Skeletal muscle cell (primary cell): Measurements from ENCODE around the gene TENM3.
A peak's percentile ranks its signal among the peaks of the same experiment; 100 is the strongest.

Source experiments
- DNase-seq: peaks from one replicate; pipeline ENCODE4 v3.0.0-alpha.2; 2010; ENCODE audit warnings: low read depth
- H3K4me3 ChIP-seq: 2 replicates; pipeline ENCODE4 v1.5.1; 2011; ENCODE audit warnings: low read depth, mild to moderate bottlenecking, control low read depth, low read length, moderate library complexity

The TENM3 gene

DNA sequence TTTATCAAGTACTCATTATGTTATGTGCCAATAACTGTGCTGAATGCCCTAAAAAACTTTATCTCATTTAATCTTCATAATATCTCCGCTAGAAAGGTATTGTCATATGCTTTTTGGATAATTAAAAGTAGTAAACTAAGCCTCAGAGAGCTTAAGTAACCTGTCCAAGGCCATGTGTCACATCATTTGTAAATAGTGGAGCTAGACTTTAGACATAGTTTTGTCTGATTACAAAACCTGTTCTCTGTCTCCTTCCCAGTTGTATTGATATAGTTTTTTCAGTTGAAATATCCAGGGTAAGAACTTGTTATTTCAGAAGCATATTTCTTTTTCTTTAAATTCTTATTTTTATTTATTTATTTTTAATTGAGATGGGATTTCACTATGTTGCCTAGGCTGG lies 66.7 kb downstream of the TENM3 start:
- DNase-seq: no peak

DNA sequence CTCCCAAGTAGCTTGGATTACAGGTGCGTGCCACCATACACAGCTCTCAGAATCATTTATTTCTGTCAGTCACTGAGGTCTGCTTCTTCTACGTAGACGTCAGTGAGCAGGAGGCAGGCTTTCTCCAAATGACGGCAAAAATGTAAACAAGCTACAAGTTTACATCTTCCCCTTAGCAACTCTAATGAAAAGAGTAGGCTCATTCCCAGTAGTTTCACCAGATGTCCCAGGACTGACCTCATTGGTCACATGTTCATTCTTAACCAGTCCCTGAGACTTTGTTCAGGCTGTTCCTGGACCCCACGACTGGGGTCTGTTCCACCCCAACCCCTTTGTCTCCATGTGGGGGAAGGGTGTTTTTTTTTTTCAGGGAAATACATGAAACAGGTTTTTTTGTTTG lies 67.1 kb downstream of the TENM3 start:
- no peak for DNase-seq
- no peak overlapping the region for H3K4me3 ChIP-seq

More for the DNA sequence above, 66.7 kb downstream of the TENM3 start:
- no peak overlapping the region for H3K4me3 ChIP-seq

DNA sequence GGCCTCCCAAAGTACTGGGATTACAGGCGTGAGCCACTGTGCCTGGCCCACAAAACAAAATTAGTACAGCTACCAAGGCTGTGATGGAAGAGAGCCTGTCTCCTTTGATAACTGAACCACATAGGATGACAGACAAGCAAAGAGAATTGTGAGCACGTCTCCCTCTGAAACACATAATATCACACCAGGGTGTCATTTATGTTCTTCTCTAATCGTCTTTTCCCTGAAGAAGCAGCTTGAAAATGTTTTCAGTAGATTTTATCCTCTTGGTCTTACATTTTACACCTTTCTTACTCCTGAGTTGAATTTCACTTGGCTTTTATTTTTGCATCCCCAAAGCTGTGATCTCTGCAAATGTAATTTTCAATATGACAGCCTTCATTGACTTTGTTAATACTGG lies 67.8 kb downstream of the TENM3 start:
- no peak overlapping the region for H3K4me3 ChIP-seq
- no peak for DNase-seq

DNA sequence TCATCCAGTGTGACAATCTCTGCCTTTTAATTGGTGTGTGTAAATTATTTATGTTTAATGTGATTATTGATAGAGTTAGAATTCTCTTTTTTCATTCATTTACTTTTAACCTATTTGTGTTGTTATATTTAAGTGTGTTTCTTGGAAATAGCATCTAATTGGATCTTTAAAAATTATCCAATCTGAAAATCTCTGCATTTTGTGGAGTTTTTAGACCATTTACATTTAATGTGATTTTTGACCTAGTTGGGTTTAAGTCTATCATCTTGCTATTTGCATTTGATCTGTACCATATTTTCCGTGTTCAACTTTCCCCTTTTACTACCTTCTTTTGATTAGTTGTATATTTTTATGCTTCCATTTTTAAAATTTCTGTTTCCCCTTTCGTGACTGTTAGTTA lies 71.3 kb downstream of the TENM3 start:
- H3K4me3 ChIP-seq: no peak overlapping the region

DNA sequence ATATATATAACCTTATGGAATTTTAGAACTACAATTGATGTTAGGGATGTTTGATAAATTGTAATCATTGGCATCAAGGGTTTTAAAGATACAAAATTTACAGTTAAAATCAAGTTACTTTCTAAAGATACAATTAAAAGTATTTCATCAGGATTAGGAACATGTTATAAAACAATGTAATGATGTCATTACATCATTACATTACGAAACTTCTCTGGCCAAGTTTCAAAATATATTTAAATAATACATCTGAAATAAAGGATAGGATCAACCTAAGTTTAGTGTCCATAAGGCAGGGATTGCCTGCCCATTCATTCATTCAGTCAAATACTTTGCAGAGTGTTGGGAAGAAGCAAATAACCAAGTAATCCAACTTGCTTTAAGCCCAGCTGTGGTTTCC lies 75.1 kb downstream of the TENM3 start:
- no peak for DNase-seq
- H3K4me3 ChIP-seq: no peak overlapping the region

More for the DNA sequence above, 71.3 kb downstream of the TENM3 start:
- no peak for DNase-seq

DNA sequence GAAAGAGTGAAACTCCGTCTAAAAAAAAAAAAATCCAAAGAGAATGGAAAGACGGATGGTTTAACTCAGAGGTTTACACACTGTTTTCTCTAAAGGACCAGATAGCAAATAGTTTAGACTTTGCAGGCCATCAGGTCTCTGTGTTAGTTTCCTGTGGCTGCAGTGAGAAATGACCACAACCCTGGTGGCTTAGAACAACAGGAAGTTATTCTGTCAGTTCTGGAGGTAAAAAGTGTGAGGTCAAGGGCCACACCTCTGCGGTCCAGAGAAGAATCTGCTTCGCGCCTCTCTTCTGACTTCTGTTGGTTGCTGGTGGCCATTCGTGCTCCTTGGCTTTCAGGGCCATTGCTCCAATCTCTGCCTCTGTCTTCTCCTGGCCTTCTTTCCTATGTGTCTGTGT lies 76.9 kb downstream of the TENM3 start:
- no peak for DNase-seq

DNA sequence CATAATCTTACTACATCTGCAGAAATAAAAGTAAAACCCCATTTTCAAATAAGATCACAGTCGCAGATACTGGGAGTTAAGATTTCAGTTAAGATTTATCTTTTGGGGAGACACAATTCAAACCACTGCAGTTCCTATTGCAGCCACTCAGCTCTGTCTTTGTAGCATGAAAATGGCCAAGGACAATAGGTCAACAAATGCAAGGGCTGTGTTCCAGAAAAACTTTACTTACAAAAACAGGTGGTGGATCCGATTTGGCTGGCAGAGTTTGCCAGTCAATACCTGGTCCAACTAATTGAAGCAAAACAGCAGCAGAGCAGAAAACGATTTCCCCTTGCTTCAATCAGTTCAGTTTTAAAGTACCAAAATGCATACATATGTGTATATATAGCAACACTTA lies 77.4 kb downstream of the TENM3 start:
- no peak overlapping the region for H3K4me3 ChIP-seq
- no peak for DNase-seq

More for the DNA sequence above, 76.9 kb downstream of the TENM3 start:
- H3K4me3 ChIP-seq: no peak overlapping the region

DNA sequence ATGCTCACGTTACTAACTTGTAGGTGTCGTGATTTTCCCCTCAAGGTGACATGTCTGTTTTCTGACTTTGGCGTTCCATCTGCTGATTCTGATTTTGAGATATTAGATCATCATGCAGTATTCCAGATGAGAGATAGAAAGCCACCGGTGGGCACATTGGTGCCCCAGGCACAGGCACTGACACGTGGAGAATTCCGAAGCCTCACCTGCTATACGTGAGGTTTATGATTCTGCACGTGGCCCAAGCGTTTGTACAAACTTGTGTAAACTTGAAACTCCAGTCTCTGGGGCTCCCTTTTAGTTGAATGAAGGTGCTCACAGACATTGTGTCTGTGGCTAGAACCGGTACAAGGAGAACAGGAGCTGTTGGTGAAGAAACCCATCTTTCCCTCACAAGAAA lies 81.1 kb downstream of the TENM3 start:
- H3K4me3 ChIP-seq: no peak overlapping the region
- DNase-seq: no peak

DNA sequence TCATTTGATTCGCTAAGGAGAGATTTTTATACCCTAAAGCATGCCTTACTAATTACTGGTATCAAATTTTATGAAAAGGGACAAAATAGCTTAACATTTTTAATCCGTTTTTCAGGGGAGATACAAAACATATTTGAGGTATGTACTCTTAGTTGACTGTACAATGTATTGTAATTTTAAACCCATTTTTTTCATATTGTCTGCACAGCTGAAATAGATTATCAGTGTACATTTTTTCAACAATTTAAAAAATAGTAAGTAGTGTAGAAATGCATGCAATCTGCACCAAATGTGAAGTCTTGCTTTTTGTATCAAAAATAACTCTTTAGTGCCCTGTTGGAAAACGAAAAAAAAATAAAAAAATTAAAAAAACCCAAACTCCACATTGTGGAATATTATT lies 82.2 kb downstream of the TENM3 start:
- no peak overlapping the region for H3K4me3 ChIP-seq
- no peak for DNase-seq

DNA sequence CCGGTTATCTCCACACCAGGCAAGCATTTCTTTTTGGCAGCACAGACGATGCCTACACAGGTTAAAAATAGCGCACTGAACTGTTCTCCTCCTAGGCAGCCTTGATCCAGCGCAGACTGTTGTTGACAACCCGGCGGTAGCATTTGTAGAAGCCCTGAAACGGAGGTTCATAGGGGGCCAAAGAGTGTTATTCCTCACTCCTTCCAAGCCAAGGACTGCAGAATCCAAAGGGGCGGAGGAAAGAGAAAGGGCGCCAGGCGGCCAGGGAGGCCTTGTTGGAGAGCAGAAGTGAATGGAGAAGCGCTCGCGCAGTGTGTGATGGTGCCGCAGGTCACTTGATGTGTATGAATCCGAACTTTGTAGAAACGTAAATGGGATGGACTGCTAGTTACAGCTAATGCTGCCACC lies 82.7 kb downstream of the TENM3 start:
- no peak for DNase-seq
- H3K4me3 ChIP-seq: no peak overlapping the region

DNA sequence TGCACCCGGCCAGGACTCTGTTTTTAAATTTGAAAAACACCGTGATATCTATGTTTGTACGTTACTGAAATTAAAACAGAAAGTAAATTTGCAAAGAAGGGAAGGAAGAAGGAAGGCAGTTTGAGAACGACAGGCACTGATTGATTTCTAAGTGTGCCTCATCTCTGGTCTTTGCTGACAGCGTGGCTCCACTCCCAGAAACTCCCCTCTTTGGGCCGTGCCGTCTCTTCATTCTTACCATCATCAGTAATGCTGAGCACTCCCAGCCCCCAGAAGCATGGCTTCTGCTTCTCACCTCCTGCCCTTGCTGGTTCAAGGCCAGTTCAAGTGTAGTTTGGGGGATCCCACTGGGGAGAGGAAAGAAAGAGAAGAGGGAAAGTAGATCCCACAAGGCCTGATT lies 85.3 kb downstream of the TENM3 start:
- no peak for DNase-seq
- H3K4me3 ChIP-seq: no peak overlapping the region

DNA sequence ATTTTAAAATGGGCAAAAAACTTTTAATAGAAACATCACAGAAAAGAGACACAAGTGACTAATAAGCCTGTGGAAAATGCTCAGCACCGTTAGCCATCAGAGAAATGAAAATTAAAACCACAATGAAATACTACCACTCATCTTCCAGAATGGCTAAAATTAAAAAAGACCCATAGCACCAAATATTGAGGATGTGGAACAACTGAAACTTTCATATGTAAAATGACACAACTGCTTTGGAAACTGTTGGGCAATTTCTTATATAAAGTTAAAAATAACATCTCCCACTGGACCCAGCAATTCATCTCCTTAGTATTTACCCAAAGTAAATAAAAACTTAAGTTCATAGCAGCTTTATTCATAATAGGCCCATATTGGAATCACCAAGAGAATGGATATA lies 94.2 kb downstream of the TENM3 start:
- DNase-seq: no peak

DNA sequence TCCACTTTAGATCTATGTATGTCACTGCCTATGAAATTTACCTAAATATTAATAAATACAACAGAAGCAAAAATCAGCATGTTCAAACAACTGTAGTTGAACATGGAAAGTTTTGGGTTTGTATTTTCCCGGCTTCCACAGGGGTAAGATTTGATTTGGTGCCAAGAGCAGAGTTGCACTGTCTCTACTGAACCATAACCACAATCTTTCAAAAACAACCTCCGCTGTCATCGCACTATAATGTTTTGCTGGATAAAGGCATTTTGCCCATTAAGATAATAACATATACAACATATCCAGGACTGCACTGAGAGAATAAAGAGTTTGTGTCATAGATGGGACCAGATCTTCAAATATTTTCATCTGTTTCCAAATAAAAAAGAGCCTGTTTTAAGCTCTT lies 94.9 kb downstream of the TENM3 start:
- peak; percentile 44 for DNase-seq
- H3K4me3 ChIP-seq: no peak overlapping the region

More for the DNA sequence above, 94.2 kb downstream of the TENM3 start:
- no peak overlapping the region for H3K4me3 ChIP-seq

DNA sequence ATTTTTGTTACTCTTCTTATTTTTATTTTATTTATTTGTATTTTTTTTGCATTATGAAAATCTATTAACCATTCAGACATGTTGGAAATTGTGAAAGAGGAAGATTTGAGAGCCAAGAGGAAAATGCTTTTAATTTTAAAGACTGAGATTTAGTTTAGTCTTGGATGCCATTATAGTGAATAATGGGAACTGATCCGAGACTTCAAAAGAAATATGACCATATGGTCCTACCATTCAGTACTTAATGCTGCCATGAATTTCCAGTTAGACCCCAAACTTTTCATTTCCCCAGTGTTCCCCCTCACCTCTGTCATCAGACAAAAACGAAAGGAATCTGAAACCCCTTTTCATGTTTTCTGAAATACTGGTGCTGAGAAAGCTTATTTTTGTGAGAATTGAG lies 95.5 kb downstream of the TENM3 start:
- H3K4me3 ChIP-seq: no peak overlapping the region
- no peak for DNase-seq

DNA sequence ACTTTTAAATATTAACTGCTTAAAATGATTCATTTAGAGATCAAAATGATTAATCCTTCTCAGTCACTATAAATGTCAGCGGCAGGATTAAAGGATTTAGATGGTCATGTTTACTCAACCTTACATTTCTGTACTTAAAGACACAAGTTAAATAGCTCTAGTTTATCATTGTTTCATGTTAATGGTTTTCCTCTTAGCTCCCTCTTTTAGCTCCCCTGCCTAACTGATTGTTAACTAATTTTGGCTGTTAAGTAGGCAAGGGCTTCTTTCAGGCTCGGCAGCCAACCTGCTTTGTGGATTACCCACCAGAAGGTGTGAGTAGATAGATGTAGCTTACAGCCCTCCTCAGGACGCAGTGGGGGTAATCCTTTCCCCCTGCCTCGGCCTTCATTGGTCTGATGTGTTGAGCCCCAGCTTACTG lies 96.0 kb downstream of the TENM3 start:
- no peak overlapping the region for H3K4me3 ChIP-seq
- DNase-seq: no peak

DNA sequence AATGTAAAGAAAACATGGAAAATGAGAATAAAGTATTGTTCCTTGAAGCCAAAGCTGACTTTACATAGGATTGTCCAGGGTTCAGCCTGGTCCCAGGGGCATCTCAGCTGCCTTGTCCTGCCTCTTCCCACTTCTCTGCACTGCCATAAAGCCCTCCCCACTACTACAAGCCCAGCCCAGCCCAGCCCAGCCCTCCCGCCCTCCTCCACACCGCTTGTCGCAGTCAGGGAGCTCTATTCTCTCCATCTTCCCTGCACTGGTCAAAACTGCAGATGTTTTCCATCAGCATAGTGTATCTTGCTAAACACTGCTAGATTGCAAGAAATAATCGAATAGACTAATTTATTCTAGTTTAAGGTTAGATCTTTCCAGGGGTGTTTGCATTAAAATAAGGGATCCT lies 100.3 kb downstream of the TENM3 start:
- no peak for DNase-seq
- H3K4me3 ChIP-seq: no peak overlapping the region

DNA sequence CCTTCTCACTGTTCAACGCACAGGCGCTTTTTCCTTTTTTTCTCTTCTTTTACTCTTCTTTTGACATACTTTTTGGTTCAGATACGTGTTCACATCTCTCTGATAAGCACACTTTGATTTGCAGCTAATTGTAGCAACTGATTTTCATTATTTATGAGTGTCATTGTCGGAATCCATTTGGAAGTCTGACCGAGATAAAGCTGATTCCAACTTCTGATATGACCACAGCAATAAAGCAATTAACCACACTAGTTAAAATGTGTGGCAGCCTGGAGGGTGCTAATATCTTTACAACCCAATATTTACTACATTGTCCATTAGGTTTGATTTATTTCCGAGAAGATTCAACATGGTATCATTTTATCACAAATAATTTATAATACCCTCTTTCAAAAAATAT lies 101.8 kb downstream of the TENM3 start:
- no peak for DNase-seq
- H3K4me3 ChIP-seq: no peak overlapping the region

DNA sequence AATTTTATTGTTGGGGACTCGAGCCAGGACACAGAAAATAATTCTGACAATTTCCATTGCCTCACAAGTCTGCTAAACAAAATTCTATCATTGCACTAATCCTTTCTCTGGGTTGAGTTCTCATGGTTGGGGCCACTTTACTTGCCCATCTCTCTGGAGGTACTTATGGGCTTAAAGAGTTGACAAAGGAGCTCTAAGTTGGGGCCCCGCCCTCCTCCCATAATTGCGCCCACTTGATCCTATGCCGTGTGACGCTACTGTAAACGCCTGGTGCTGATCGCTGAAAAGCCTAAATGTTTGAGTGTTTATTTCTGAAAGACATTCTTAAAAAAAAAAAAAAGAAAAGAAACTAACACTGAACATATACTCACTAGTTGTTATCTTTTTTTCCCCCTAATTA lies 103.0 kb downstream of the TENM3 start:
- H3K4me3 ChIP-seq: no peak overlapping the region
- no peak for DNase-seq

DNA sequence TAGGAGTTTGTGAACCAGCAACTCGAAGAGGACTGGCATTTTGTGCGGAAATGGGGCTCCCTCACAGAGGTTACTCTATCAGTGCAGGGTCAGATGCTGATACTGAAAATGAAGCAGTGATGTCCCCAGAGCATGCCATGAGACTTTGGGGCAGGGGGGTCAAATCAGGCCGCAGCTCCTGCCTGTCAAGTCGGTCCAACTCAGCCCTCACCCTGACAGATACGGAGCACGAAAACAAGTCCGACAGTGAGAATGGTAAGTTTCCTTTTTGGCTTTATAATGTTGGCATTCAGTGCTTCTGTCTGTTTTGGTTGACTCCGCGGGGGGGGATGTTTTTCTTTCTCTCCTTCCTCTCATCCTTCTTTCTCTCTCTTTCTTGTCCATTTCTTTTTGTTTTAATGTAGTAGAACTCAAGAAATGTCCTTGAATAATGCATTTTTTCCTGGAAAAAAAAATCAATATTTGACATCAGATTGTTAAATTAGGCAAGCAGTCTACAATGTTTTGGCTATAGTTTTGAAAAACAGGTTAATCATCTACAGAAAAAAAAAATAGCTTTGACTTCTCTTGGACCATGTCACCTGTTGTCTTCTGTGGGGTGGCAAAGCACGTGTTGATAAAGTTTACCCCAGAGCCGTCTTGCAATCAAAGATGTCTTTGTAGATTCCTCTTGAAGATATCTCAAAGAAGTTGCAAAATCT lies 103.6 kb downstream of the TENM3 start:
- no peak for DNase-seq

DNA sequence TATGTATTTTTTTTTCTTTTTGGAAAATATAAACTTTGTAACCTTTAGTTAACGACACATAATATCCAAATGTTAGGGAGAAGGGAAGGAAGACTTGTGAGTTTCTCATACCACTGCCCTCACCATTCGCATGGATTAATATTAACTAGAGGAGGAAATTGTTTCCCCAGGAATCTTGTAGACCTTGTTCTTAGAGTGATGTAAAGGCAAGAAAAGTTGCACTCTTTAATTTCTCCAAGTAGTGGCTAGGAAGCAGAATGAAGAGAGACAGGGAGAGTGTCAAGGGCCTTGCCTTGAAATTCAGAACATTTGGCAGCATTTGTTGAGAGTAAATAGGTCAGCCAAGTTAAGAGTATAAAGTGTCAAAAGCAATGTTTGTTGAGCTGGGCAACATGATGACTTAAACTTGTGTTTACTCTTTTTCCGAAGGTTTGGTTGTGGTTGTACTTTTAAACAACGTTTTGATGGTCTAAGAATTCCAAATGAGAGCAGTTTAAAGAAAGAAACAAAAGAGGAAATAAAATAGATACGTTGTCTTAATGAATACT lies 105.7 kb downstream of the TENM3 start:
- no peak overlapping the region for H3K4me3 ChIP-seq
- no peak for DNase-seq

More for the DNA sequence above, 103.6 kb downstream of the TENM3 start:
- no peak overlapping the region for H3K4me3 ChIP-seq

DNA sequence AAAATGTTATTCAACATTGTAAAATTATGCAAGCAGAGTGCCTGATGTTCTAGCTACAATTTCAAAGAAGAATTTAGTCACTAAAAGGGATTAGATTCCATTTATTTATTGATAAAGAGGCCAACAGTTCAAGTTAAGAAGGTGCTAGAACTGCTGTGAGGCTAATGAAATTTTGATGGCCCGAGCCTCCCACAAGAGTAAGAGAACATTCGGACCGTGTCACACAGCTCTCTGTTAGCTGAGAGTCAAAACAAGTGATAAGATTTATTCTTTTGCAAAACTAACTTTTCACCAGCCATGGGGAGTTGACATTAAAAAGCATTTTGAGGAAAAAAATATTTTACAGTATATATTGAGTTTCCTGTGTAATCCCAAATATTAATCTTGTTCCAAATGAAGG lies 106.8 kb downstream of the TENM3 start:
- DNase-seq: no peak

More for the DNA sequence above, 106.8 kb downstream of the TENM3 start:
- H3K4me3 ChIP-seq: no peak overlapping the region
